Measurements from ENCODE around the gene TMEM126A.
A peak's percentile ranks its signal among the peaks of the same experiment; 100 is the strongest.
"Not testable (repeated sequence)": the region's sequence is repeated elsewhere in the genome, so short reads cannot be mapped to it uniquely, and the experiment has no call there.

Gene TMEM126A

DNA sequence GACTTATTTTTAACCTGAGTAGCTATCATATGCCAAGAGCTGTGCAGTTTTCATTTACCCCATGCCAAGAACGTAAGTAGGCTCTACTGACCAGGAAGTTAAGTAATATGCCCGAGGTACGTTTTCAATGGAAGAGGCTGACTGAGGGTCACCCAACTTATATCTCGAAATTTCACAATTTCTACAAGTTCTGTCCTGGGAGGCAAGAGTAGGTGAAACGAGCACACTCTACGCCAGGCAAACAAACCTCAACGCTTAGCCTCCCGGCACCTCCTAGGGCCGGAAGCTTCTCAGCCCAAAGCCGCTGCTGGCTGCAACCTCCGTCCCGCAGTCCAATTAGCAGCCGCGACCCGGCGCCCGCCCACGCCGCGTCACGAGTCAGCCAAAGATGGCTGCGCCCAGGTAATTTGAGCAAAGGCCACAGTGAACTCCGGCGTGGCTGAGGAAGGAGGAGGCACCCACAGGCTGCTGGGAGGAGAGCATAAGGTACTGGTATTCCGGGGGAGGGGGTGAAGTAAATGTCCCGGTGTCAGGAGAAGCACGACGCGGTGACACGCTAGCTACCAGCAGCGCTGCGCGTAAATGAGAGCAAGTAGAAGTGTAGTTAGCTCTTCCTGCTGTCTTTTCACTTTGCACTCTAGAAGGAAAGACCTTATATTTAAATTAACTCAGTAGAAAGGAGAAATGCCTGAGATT is at the start of gene TMEM126A:
Gene TMEM126A (plus strand): TSS at position 364 of the 696 bp plus-strand sequence. CDS start 2,289 bp downstream, outside the sequence.
- DNase-seq (ENCODE audit: low spot score): peak; percentile 94

DNA sequence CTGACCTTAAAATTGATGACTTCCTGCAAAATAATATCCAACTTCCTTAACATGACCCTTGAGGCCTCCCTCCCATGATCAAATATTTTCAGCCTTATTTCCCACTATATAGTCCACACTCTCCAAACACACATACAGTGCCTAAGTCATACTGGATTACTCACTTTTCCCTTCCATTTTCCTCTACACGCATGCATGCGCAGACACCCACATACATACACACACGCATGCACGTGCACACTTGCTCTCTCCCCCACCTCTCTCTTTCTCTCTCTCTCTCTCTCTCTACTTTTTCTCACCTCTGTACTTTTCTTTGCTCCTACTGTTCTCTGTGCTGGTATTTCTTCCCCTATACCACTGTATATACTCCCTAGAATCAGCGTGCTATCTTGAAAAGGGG is 48.7 kb upstream of the TMEM126A start:
- DNase-seq (ENCODE audit: low spot score): no peak

DNA sequence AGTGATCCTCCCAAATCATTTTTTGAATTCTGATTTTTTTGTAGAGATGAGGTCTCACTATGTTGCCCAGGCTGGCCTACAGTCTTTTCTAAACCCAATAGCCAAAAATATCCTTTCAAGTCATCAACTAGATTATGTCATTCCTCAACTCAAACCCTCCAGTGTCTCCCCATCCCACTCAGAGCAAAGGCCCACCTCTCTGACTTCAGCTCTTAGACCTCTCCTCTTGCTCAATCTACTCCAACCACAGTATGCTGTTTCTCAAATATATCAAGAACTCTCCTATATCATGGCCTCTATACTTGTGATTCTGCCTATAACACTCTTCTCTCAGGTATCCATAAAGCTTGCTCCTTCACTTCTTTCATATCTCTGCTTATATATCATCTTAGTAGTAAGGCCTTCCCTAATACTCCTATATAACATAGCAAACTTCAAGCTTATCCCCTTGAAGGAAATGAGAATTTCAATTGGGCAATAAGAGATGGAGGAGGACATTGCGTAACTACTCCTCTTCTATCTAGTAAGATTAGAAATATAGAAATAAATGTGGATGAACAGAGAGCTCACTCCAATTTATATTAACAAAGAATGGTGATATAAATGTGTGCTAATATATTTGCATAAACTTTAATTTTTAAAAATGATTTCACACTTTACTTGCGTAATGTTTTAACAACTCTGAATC is 45.1 kb upstream of the TMEM126A start:
- no peak for DNase-seq (ENCODE audit: low spot score)

DNA sequence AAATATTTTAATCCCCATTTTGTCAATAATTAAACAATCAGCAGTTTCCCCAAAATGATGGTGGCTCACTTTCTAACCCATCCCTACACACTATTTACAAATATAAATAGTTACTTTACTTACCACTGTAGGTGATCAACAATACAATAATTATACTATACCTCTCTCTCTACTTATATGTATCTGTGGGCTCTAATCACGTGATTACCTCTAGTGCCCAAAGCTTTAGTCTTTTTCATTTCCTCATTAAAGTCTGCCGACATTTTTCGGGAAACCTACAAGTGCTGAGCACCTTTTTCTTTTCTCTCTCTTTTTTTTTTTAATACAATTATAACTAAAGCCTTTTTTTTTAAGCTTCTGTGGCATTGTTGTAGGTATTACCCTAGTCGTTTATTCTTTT is 44.5 kb upstream of the TMEM126A start:
- no peak for DNase-seq (ENCODE audit: low spot score)

DNA sequence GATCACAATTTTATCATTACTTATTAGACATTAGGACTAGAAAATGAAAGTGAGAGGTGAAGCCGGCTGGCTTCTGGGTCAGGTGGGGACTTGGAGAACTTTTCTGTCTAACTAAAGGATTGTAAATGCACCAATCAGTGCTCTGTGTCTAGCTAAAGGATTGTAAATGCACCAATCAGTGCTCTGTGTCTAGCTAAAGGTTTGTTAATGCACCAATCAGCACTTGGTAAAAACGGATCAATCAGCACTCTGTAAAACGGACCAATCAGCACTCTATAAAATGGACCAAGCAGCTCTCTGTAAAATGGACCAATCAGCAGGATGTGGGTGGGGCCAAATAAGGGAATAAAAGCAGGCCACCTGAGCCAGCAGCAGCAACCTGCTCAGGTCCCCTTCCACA is 41.5 kb upstream of the TMEM126A start:
- not testable (repeated sequence) for DNase-seq (ENCODE audit: low spot score)

DNA sequence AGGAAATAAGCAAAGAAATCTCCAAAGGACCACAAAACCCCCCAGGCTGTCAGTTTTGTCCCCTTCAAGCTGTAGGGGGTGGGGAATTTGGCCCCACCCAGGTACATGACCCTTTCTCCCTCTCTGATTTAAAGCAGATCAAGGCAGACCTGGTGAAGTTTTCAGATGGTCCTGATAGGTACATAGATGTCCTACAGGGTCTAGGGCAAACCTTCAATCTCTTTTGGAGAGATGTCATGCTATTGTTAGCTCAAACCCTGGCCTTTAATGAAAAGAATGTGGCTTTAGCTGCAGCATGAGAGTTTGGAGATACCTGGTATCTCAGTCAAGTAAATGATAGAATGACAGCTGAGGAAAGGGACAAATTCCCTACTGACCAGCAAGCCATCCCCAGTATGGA is 39.1 kb upstream of the TMEM126A start:
- not testable (repeated sequence) for DNase-seq (ENCODE audit: low spot score)

DNA sequence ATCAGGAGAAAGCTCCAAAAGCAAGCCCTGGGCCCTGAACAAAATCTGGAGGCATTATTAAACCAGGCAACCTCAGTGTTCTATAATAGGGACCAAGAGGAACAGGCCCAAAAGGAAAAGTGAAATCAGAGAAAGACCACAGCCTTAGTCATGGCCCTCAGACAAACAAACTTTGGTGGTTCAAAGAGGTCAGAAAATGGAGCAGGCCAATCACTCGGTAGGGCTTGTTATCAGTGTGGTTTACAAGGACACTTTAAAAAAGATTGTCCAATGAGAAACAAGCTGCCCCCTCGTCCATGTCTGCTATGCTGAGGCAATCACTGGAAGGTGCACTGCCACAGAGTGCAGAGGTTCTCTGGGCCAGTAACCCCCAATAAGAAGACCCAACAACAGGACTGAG is 38.5 kb upstream of the TMEM126A start:
- DNase-seq (ENCODE audit: low spot score): not testable (repeated sequence)

DNA sequence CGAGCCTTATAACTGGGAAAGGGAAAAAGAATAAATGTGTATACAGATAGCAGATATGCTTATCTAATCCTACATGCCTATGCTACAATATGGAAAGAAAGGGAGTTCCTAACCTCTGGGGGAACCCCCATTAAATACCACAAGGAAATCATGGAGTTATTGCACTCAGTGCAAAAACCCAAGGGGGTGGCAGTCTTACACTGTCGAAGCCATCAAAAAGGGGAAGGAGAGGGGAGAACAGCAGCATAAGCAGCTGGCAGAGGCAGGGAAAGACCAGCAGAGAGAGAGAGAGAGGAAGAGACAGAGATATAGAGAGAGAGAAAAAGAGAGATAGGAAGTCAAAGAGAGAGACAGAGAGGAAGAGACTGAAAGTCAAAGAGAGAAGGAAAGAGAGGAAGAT is 36.1 kb upstream of the TMEM126A start:
- DNase-seq (ENCODE audit: low spot score): not testable (repeated sequence)

DNA sequence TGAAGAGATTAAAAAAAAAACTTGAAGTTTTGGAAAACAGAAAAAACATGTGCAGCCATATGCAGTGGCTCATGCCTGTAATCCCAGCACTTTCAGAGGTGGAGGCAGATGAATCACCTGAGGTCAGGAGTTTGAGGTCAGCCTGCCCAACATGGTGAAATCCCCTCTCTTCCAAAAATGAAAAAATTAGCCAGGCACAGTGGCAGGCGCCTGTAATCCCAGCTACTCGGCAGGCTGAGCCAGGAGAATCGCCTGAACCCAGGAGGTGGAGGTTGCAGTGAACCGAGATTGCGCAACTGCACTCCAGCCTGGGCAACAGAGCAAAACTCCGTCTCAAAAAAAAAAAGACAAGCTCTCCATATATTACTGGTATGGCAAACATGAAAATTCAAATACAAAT is 28.3 kb upstream of the TMEM126A start:
- no peak for DNase-seq (ENCODE audit: low spot score)

DNA sequence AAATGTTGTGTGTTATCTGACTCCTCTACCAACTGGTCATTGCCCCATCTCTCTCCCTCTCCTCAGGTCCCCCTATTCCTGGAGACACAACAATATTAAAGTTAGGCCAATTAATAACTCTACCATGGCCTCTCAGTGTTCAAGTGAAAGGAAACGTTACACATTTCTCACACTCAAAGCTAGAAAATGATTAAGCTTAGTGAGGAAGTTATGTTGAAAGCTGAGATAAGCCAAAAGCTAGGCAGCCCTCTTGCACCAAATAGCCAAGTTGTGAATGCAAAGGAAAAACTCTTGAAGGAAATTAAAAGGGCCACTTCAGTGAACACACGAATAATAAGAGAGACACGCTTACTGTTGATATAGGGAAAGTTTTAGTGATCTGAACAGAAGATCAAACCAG is 27.5 kb upstream of the TMEM126A start:
- peak; percentile 17 for DNase-seq (ENCODE audit: low spot score)

DNA sequence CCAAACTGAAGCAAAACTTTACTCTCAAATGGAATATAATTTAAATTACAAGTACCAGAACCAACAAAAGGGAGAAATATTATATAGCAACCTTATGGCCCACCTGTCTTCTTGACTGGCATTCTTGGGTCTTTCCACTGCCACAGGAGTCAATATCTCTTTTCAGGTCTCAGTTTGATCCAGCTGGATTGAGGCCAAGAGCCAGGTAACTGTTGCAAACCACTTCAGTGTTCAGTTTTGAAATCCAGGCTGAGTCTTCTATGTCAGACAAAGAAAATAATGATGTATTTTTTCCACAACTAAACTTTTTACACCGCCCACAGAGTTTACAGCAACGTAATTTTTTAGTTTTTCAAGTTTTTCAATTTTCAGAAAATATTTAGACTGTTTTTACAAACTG is 21.3 kb upstream of the TMEM126A start:
- no peak for DNase-seq (ENCODE audit: low spot score)

DNA sequence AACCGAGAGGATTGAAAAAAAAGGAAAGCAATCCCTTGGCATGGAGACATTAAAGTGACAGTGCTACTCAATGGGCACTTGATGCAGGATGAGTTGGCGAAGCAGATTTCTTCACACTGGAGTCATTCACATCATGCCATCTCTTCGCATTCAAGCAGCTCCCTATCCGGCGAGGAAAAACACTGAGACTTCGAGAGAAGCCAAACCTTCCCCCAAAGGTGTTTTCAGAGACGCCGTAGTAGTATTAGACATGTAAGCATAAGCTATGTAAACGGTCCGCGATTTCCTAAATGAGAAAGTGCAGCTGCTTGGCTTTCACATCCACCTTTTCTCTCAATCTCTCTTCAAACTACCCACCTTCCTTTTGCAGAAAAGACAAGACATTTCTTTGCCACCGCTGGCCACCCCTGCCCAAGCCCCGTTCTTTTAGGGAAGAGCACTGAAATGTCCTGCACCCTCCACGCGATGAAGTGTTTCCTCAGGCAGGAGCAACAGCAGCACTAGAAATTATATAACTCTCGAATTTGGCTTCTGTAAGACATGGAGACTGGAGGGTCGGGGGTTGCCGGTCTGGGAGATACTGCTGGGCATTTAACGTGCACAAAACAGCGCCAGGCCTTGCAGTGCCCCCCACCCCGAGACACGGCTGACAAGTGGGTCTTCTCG is 20.3 kb upstream of the TMEM126A start, which contains the start of gene DLG2:
Gene DLG2 (minus strand): TSS at position 13 of the 666 bp plus-strand sequence.
- peak; percentile 25 for DNase-seq (ENCODE audit: low spot score)

DNA sequence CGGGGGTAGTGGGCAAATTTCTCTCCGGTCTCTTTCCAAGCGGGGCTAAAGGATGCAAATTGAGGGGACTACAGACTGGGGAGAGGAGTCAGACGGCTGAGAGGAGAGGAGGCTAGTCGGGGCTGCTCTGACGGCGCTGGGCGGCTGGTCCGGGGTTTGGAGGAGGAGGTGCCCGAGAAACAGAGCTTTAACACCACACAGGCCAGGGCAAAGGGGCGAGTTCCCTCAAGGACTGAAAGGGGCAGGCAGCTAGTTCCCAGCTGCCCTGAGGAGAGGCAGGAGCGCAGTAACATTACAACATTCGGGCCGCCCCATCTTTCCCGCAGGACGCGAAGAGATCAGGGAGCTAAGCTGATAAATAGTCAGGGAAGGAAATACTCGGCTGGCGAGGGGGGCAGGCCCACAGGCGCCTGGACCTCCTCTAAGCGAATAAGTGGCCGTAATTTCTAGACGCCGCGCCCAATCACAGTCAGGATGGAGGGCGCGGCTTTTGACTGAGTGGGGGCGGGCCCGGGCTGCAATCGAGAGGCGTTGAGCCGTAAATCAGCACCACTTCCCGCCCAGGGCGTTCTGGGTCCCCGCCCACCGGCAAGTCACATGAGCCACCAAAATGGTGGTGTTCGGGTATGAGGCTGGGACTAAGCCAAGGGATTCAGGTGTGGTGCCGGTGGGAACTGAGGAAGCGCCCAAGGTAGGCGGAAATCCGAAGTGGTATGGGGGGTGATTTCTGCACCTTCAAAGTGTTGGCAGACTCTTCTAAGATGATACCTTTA is 19.6 kb upstream of the TMEM126A start, which contains the start of gene TMEM126B:
Gene TMEM126B (plus strand): TSS at position 596 of the 773 bp plus-strand sequence. CDS start 15 bp downstream, at position 611.
- DNase-seq (ENCODE audit: low spot score): peak; percentile 98

DNA sequence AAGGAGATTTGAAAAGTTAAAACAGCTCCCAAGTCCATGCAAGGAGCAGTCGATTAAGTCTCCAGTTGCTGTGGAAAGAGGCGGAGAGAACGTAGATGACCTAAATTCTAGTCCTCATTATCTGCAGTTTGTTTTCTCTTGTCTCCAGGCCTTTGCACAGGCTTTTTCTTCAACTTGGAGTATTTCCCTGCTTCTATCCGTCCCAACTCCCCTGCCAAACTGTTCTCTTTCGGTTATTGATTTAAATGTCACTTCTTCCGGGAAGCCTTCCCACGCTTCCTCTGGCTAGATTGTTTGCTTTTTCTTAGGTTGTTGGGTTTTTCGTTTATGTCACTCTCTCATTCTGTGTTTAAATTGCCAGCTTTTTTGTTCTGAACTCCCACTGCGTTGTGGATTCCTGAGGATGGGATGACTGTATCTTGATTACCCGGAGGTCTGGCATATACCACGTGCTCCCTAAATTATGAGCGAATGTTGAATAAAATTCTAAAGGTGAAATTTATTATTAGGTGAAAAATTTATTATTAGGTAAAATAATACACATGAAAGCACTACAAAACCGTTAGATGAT is 18.9 kb upstream of the TMEM126A start:
- DNase-seq (ENCODE audit: low spot score): no peak

DNA sequence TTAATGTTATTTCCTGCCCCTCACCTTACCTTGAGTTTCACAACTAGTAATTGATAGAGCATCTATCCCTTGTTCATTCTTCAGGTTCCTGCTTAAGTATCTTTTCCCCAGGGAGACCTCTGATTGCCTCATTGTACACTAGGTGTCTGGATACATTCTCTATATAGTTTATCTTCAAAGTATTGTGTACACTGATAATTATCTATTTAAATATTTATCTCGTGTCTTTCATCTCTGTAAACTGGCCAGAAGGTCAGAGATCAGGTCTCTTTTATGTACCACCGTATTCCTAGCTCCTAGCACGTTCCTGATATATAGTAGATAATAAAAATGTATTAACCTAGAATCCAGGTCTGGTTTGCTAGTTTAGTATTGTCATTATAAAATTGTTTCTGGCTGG is 13.0 kb upstream of the TMEM126A start:
- no peak for DNase-seq (ENCODE audit: low spot score)

DNA sequence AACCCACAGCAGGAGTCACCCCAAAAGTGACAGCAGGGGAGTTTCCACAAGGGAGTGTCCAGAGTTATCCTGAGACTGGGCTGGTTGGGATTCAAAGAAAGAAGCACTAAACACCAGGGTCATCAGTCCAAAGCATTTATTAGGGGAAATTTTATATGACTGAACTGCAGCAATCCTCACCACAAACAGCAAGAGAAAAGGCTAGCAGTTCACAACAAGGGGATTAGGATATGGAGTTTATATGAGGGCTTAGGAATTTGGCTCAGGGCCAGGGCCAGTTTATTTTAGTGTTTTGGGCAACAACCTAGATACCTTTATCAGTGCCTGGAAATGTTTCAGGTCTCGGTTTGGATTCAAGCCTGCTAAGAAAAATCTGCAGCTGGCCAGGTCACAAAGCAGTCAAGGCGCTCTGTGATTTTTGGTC is 4.6 kb upstream of the TMEM126A start:
- DNase-seq (ENCODE audit: low spot score): no peak

DNA sequence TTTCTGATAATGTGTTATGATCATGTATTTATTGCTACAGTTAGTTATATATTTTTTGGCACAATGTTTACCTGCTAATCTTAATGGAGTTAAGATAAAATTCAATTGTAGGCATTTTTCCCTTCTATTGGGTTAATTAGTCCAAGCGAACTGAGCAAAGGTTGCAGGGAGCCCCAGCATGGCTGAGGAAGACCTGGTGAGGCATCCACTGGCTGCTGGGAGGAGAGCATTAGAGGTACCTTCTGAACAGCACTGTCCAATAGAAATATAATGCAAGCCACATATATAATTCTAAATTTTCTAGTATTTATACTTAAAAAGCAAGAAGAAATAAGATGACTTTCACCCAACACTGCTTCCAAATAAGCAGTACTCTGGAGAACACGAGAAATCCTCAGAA is 689 bp upstream of the TMEM126A start:
- DNase-seq (ENCODE audit: low spot score): no peak

DNA sequence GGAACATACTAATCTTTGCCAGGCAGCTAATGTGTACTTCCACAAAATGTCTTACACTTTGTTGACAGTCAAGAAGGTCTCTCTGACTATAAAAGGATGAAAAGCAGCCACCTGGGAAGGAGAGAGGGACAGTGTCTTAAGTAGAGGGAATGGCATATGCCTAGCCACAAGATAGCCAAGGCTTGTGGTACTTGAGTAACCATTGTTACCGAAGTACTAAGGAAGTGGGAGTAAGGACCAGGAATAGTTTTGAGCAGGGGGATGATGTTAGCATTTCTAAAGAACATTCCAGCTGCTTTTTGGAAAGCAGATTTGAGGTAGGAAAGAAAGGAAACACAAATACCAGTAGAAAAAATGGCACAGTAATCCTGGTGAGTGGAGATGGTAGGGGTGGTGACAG is 3.4 kb downstream of the TMEM126A start:
- no peak for DNase-seq (ENCODE audit: low spot score)

DNA sequence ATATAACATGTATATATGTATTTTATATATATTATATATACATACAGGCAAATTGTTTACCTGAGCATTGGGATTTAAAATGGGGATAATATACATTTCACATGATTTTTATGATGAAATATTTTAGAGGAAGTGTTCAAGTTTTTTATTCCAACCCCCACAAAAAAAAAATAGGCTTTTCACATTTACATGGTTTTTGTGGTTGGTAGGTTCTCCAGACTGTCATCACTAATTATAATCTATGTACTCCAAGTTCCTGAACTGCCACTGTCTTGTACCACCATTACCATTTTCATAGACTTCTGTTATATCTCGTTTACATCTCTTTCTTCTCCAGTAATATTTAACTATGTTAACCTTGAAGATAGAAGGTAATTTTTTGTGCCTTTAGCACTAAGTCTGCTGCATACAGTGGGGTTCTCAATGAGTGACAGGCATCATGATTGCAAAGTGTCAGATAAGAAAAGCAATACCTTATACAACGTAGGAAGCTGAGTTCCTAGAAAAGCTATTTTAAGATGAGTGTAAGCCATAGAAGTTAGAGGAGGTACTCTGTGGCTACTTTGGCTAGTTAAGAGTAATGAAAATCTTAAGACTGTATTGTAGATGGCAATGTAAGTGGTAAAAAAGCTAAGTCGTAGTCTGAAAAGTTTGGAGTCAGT is 5.2 kb downstream of the TMEM126A start:
- no peak for DNase-seq (ENCODE audit: low spot score)

DNA sequence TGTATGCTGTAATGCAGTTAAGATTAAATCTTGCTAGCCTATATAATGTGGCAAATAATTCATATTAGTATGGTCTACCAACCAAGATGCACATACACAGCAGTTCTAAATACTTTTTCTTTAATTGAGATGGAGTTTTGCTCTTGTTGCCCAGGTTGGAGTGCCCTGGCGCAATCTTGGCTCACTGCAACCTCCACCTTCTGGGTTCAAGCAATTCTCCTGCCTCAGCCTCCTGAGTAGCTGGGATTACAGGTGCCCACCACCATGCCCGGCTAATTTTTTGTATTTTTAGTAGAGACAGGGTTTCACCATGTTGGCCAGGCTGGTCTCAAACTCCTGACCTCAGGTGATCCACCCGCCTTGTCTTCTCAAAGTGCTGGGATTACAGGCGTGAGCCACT is 6.6 kb downstream of the TMEM126A start:
- not testable (repeated sequence) for DNase-seq (ENCODE audit: low spot score)

DNA sequence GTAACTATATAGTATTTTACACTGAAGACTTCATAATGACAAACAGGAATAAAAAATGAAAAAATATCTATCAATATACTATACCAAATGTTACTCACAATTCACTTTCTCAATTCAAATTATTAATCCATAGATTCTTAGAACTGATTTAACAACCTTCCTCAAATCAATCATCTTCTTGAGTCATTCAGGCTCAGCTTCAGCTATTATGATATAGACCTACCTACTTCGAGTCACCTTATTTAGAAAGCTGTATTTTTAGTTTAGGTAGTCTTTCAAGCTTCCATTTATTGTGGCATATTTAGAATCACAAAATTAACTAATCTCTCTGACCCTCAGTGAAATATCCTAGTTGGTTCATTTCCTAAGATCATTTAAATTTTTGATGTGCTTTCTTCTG is 9.0 kb downstream of the TMEM126A start:
- no peak for DNase-seq (ENCODE audit: low spot score)
